GM10847 (cell line): Measurements from ENCODE around the gene IQCE.

Experiments used
- POLR2A ChIP-seq: IDR thresholded peaks from 2 replicates; pipeline ENCODE4 v1.6.1; 2011; ENCODE audit not compliant: insufficient read length; ENCODE audit errors: extremely low read depth

The IQCE gene, protein sequence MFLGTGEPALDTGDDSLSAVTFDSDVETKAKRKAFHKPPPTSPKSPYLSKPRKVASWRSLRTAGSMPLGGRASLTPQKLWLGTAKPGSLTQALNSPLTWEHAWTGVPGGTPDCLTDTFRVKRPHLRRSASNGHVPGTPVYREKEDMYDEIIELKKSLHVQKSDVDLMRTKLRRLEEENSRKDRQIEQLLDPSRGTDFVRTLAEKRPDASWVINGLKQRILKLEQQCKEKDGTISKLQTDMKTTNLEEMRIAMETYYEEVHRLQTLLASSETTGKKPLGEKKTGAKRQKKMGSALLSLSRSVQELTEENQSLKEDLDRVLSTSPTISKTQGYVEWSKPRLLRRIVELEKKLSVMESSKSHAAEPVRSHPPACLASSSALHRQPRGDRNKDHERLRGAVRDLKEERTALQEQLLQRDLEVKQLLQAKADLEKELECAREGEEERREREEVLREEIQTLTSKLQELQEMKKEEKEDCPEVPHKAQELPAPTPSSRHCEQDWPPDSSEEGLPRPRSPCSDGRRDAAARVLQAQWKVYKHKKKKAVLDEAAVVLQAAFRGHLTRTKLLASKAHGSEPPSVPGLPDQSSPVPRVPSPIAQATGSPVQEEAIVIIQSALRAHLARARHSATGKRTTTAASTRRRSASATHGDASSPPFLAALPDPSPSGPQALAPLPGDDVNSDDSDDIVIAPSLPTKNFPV

DNA sequence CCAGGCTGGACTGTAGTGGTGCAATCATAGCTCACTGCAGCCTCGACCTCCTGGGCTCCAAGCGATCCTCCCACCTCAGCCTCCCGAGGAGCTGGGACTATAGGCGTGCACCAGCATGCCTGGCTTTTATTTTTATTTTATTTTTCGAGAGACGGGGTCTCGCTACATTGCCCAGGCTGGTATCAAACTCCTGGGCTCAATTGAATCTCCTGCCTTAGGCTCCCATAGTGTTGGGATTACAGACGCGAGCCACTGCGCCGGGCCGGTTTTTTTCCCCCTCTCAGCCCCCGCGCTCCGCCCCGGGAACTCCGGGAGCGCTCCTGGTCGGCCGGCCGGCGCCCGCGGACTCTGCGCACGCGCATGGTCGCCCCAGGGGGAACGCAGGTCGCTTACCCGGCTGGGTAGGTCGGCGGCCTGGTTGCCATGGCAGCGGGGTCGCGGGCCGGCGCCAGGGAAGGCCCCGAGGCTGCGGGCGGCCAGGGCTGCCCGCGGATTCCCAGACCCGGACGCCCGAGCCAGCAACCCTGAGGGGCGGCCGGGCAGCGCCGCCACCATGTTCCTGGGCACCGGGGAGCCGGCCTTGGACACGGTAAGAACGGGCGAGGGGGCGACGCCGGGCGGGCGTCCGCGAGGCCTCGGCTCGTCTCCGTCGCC, at the start of gene IQCE:
Gene IQCE, plus strand, starts transcription at position 351 of the 654 bp plus-strand sequence. Its CDS starts 203 bp downstream, at position 554.
- TF ChIP-seq POLR2A, result no peak

DNA sequence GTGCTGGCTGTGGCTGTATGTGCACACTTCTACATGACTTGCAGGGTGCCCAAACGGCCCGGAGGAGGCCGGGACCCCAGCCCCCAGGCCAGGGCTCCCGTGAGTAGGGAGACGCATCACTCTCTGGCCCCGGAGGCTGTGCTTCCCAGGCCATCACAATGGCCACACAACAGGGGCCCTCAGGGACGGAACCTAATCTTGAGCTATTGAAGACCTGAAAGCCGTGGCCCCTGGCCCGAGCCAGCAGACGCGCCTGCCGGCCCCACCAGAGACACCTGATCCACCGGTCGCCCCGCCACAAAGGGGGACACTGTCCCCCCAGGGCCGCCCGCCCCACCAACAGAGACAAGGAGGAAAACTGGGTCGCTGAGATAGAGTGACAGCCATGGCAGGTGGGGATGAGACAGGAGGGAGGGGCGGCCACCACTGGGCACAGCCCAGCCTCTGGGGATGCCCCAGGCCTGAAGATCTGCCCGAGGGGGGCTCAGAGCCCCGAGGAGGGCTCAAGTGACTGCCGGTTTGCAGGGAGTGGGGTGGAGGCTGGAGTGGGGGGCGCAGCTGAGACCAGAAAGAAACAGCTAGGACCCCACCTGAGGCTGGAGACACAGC, 49.4 kb upstream of the IQCE start:
- TF ChIP-seq POLR2A, result no peak

DNA sequence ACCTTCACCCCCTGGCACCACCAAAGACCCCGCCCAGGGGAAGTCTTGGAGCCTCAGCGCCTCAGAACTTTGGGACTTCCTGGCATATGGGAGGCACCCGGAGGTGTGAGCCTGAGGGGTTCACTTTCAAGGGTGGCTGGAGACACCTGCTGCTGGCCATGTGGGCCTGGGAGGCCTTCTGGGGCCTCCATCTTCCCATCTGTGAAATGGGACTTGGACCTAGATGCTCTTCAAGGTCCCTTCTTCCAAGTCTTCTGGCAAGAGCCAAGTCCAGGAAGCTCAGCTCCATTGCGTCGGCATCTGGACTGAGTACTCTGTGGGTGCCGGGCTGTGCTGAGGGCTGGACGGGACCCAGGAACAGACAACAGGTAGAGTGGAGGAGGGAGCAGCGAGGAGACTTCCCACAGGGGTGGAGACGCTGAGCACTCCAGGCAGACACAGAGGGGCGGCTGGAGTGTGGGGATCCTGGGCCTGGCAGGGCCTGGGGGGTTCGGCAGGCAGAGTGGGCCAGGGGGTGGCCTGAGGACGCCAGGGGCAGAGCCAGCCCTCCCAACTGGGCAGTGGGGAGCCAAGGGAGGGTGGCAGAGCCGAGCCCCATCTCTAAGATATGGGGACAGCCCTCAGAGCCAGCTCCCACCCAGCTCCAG, 48.5 kb upstream of the IQCE start:
- no peak for TF ChIP-seq POLR2A

DNA sequence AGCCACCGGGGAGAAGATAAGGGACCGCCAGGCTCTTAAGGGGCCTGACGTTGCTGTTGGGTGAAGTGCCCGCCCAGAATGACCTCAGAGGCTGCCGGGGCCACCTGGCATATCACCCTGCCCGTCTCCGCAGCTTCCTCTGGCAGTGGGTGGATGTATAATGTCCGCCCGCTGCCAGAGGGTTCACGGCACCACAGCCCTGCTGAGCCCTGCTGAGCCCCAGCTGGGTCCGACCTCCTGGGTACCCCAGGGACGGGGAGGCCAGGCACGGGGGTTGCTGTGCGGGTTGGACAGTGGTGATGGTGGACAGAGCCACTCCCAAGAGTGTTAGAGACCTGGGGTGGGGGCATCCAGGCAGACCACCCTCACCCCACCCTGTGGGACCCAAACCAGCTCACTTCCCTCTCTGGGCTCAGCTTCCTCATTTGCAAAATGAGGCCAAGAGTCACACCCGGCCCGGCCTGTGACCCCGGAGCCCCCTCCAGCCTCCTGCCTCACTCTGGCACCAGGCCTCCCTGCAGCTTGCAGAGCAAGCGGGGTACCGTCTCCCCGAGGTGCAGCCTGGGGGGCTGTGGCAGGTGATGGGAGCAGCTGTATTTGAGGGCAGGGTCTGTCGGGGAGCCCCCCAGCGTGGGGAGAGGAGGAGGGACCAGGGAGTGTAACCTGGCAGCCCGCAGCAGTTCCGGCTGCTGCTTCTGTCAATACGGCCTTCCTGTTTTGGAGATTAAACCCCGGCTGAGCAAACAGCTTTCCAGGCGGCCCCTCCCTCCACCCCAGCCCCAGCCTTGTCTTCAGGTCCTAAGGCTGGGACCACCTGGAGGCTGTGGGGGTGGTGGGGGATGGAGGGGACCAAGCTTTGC, 47.6 kb upstream of the IQCE start:
- TF ChIP-seq POLR2A, result no peak

DNA sequence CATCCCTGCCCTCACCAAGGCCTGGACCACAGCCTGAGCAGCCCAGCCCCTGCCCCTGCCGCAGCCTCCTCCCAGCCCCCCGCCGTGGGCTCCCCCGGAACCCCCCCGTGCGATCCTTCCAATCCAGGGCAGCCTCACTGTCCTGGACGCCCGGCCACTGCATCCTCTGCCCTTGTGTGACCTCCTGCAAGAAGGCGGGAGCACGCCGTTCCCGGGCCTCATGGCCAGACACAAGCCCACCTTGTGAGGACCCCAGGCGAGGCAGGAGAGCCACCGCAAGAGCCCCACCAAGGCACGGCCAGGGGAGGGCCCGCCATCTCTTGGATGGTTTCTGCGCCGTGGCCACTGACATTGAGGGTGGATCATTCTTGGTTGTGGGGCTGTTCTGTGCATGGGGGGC, 47.0 kb upstream of the IQCE start:
- TF ChIP-seq POLR2A, result no peak

DNA sequence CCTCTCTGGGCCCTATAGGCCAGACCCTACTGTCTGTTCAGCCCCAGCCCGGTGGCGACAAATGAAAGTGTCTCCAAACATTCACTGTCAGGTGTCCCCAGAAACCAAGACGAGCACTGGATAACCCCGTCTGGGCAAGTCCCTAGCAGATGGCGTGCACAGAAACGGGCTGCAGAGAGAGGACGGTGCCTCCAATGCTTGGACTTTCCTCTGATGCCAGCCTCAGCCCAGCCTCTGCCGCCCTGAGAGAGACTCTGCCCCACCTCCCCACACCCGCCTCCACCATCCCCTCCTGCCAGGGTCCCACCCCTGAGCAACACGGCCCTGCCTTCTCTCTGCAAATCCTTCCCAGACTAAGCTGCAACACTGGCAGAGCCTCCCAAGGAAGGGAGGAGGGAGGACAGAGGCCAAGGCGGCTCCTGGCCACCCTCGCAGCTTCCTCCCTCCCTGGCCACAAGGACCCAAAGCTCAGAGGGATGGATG, 46.6 kb upstream of the IQCE start:
- no peak for TF ChIP-seq POLR2A

DNA sequence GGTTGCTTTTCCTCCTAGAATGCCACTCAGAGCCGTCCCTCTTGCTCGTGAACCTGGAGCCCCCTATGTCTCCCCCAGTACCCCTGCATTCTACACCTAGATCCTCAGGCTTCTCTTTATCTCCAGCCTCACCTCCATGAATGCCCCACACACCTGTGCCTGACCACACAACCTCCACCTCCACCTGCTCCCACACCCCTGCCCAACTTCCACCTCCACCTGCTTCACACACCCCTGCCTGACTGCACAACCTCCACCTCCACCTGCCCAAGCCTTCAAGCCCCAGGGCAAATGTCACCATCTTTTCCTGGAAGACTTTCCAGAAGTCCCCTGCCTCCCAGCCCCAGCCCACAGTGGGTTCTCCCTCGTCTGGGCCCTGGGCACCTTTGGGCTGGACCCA, 46.1 kb upstream of the IQCE start:
- TF ChIP-seq POLR2A, result no peak

DNA sequence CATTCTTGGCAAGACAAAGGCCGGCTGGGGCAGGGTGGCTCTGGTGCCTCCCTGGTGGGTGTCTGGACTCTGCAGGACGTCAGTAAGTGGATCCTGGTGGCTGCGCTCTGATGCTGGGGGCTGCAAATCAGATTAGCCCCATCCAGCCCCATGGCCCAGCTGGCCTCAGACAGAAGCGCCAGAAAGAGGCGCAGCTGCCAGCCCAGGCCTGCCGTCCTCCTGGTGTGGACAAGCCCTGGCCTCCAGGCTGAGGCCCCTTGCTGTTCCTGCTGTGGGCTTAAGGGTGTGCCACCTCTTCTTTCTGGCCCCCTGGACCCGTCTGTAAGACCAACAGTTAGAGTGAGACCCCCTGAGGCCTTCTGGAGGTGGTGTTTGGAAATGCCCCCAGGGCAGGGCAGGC, 45.1 kb upstream of the IQCE start:
- no peak for TF ChIP-seq POLR2A

DNA sequence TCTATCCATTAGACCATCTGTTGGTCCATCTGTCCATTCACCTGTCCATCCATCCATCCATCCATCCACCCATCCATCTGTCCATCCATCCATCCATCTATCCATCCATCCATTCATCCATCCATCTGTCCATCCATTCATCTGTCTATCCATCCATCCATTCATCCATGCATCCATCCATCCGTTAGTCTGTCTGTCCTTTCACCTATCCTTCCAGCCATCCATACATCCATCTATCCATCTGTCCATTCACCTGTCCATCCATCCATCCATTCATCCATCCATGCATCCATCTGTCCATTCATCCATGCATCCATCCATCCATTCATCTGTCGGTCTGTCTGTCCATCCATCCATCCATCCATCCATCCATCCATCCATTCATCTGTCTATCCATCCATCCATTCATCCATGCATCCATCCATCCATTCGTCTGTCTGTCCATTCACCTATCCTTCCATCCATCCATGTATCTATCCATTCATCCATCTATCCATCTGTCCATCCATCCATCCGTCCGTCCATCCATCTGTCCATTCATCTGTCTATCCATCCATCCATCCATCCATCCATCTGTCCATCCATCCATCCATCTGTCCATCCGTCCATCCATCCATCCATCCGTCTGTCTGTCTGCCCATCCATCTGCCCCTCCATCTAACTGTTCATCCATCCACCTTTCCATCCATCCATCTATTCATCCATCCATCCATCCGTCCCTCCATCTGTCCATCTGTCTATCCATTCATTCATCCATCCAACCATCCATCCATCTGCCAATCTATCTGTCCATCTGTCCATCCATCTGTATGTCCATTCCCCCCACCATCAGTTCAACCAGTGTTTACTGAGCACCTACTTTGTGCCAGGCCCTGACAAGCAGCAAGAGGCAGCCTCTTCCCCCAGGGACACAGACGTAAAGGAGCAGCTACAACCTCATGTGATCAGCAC, 44.0 kb upstream of the IQCE start:
- TF ChIP-seq POLR2A, result no peak

DNA sequence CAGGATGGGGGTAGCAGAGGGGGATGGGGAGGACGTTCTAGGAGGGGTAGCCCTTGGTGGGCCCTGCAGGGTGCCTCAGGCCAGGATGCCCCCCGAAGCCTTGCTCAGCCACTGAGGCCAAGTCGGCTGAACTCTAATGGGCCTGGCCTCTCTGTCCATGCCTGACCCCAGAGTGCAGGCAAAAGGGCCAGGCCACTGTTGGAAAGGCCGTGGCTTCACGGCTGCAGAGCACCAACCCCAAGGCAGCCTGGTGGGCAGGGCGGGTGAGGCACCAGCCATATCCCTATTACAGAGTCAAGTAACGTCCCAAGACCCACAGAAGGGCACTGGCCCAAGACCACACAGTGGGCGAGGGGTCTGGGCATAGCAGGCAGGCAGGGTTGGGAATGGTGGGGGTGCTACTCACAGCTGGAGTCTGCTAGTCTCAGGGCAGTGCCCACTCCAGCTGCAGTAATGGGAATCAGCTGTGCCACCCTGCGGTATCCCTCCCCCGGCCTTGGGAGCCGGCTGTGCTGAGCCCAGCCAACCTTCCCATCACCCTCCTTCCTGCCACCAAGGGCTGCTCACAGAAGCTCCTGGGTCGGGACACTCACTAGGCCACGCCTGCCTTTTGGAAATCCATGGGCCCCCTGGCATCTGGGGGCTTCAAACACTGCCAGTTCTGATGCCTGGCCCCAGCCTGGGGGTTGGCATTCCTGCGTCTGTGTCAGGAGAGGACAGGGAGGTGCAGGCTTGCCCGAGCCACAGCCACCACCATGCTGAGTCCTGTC, 43.2 kb upstream of the IQCE start:
- no peak for TF ChIP-seq POLR2A

DNA sequence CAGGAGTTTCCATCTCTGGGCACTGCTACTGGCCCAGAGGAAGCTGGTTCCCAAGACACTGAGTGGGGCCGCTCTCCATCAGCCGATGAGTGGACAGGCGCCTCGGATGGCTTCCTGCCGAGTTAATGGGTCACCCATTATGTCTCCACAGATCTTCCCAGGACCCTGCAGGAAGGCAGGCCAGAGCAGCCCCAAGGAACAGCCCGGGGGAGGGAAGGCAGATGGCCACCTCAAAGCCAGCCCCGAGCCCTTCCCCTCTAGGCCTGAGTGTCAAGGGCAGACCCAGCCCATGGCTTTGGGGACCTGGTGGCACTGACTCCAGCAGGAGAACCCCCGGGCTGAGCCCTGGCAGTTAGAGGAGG, 42.6 kb upstream of the IQCE start:
- no peak for TF ChIP-seq POLR2A

DNA sequence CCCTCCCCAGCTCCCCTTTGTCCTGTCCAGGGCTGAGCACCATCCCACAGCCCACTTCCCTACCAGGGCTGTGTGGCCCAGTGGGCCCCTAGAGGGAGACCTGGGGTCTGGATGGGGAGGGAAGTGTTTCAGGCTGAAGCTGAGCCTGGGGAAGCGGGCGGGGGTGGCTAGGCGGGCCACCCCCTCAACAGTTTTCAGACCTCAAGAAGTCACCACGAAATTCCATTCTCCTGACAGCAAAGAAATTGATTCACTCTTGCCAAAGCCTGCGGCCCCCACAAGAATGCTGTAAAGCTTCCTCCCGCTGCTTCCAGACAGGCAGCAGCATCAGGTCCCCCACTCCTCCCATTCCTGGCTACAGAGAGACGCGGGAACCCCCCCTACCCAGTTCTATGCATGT, 41.8 kb upstream of the IQCE start:
- no peak for TF ChIP-seq POLR2A
